Fibroblast of upper back skin (primary cell): Measurements from ENCODE around the gene CBARP.

Experiments
- DNase-seq: peaks from one replicate; pipeline ENCODE4 v3.0.0-alpha.2; 2013

CBARP gene, protein sequence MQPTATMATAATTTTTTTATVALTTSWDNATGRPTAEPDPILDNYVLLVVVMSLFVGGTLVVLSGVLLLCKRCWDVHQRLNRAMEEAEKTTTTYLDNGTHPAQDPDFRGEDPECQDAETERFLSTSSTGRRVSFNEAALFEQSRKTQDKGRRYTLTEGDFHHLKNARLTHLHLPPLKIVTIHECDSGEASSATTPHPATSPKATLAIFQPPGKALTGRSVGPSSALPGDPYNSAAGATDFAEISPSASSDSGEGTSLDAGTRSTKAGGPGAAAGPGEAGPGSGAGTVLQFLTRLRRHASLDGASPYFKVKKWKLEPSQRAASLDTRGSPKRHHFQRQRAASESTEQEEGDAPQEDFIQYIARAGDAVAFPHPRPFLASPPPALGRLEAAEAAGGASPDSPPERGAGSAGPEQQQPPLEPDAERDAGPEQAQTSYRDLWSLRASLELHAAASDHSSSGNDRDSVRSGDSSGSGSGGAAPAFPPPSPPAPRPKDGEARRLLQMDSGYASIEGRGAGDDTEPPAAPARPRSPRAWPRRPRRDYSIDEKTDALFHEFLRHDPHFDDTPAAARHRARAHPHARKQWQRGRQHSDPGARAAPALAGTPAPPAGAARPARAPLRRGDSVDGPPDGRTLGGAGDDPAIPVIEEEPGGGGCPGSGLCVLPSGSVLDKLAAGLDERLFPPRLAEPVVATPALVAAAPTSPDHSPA

GRCh38 chr19:1237754-1238368 is at the start of gene CBARP:
CBARP (minus strand) TSS chr19:1238005; CDS start chr19:1236100, 1,905 bp downstream.
- peak; percentile 37 for DNase-seq

GRCh38 chr19:1286487-1287353 is 48.9 kb upstream of the CBARP start:
- DNase-seq = no peak

DNA sequence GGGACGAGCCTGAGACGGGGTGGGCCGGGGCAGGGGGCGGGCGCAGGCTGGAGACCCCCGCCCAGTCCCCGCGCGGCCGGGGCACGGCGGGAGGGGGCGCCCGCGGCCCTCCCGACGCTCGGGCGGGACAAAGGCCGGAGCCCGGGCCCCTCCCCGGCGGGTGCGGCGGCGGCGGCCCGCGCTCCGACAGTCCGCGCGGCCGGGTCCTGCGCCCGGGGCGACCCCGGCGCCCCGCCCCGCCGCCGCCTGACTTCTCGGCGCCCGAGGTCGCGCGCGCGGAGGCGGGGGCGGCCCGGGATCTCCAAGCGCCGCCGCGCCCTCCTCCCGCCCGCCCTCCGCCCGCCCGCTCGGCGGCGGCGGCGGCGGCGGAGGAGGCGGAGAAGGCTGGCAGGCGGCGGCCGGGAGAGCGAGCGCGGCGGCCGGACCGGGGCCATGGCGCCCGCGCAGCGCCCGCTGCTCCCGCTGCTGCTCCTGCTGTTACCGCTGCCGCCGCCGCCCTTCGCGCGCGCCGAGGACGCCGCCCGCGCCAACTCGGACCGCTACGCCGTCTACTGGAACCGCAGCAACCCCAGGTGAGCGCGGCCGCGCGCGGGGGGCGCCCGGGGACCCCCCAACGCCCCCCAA is 48.0 kb upstream of the CBARP start, which contains the start of gene EFNA2:
TSS of gene EFNA2 (plus strand) at position 137 of the 624 bp plus-strand sequence. CDS start at position 433, 296 bp downstream.
- DNase-seq = no peak

- no peak for DNase-seq
Observed at GRCh38 chr19:1284979-1285736, 47.4 kb upstream of the CBARP start.

GRCh38 chr19:1284293-1284978 is 46.6 kb upstream of the CBARP start:
- DNase-seq = no peak

DNA sequence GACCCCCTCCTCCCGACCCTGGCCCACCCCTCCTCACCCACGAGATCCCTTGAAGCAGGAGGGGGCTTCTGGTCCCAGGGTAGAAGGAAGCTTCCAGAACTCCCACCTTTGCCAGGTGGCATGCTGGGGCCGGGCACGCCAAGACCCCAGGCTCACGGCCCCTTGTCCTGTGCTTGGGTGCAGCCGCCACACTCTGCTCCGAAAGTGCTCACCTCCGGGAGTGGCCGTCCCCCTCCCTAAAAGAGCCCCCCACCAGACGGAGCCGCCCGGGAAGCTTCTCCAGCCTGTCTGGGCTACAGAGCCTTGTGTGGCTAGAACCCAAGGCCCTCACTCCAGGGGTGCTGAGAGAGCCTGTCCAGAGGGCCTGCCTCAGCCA is 46.1 kb upstream of the CBARP start:
- no peak for DNase-seq

DNA sequence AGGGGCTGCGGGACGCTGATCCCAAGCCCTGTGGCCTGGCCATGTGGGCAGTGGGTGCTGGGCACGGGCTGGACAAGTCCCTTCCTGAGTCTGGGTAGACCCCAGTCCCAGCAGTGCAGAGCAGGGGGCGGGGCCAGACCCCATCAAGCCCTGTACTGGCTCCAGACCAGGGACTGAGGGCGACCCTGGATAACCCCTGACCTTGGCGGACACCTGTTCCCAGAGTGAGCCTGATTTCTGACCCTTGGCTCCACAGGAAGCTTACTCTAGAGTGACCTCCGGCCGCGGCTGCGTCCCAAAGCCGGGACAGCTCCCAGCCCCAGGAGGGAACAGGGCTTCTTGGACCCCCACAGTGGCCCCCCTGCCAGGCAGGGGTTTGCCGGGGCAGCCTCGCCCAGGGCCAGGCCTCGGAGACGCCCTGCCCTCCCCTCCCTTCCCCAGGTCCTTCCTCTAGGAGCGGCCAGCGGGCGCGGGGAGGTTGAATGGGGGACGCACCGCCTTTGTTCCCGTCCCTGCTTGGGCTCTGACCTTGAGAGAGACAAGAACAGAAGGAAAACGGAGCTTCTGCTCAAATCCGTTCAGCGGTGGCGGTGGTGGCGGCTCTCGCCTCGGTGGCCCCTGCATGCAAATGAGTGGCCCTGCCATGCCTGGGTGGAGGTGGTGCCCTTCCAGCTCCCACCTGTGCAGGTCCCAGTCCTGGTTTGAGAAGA is 45.6 kb upstream of the CBARP start:
- no peak for DNase-seq

- no peak for DNase-seq
Observed at GRCh38 chr19:1282588-1283206, 44.9 kb upstream of the CBARP start.

DNA sequence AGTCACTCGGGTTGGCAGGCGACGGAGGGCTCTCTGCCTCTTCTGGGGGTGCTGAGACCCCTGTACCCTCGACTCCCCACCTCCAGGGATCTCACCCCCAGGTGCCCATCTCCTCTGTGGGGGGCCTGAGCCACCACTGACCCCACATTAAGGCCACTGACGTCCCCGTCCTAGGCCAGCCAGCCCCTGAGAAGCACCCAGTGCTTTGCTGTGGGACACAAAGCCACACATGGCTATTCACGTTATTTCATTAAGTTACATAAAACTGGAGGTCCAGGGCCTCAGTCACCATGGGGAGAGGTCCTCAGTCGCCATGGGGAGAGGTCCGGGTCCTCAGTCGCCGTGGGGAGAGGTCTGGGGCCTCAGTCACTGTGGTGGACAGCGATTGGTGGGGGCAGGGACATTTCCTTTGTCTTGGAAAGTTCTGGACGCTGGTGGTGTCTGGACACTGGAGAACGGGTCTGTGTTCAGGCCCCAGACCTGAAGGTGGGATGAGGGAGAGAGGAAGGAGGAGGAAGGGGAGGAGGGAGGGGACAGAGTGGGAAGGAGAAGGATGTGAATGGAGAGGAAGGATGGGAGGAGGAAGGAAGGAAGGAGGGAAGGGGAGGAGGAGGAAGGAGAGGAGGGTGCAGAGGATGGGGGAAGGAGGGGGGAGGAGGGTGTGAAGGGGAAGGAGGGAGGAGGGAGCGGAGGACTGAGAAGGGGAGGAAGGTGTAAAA is 43.9 kb upstream of the CBARP start:
- DNase-seq = no peak

GRCh38 chr19:1280636-1281568 is 43.1 kb upstream of the CBARP start:
- no peak for DNase-seq

- DNase-seq = peak; percentile 78
Observed at GRCh38 chr19:1279782-1280341, 42.1 kb upstream of the CBARP start.

DNA sequence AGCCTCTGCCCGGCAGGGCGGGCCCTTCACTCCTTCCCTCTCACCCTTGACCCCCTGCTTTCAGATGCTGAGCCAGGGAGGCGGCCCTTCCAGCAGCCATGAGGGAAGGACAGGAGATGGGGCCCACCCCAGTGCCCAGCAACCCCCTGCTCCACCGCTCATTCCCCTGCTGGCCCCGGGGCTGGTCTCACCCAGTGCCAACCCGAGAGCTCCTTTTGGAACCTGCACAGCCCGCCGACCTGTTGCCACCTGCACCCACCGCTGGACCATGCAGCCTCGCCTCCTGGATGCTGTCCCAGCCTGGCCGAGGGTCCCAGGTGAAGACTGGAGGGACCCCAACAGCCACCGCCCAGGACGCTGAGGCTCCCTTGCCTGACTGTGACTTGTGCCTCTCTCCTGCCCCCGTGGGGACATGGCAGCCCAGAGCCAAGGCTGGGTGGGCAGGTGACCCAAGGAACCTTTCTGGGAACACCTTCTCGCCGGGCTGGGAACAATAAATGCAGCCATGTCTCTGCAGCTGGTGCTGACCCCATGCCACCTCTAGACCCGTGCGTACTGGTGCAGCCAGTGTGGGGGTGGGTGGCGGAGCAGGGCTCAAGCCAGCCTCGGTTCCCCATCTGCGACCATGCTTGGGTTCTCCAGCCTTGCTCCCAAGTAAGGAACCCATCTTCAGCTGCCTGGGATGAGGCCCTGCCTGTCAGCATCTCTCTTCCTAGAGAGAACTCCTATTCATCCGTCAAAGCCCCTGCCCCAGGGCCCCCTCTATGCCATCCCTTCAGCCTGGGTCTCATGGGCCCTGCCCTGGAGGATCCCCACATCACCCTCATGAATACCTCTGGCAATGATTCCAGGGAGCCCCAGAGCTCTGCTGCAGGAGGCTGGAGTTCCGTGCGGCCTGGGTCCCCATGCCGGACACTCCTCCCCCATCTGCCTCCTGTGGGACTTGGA is 41.2 kb upstream of the CBARP start:
- no peak for DNase-seq

DNA sequence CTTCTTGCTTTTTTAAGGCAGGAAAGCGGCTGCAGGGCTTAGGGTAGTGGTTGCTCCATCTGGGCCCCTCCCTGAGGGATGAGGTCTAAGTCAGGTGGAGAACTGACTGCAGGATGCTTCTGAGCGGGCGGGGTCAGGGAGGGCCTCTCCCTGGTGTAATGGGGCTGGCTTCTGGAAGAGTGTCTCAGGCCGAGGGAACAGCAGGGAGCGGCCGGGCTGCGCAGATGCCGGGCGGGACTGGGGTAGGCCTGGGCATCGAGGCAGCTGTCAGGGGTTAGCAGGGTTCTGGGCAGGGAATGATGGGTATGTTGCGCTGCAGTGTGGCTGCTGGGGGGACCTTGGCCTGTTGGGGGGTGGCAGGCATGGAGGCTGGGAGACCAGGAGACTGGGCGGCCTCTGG is 40.3 kb upstream of the CBARP start:
- DNase-seq = no peak

DNA sequence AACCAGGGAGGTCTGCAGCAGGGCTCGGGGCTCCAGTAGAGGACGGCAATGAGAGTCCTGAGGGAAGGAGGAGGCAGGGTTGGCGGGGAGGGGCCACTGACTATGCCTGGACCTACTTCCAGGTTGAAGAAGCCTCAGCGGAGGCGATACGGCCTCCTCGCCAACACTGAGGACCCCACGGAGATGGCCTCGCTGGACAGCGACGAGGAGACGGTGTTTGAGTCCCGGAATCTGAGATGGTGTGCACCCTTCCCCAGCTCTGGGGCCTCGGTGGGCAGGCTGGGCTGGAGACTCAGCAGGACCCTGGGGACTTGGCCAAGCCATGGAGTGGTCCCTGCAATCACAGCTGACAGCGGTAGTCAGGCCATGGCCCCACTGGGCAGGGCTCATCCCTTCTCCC is 39.3 kb upstream of the CBARP start:
- no peak for DNase-seq

DNA sequence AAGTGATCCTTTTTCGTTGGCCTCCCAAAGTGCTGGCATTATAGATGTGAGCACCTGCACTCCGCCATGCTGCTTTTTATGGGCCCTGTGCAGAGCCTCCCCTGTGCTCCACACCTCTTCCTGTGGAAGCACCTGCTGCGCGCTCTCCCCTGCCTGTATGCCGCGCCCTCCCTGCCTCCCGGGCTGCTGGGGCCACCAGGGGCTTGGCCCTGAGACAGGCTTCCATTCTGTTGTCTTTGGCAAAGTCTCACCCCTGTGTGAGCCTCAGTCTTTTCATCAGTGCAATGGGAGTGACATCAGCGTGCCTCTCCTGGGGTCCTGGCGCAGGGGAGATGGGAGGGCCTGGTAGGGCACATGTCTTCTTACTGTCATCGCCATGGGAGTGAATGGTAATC is 38.8 kb upstream of the CBARP start:
- DNase-seq = no peak

DNA sequence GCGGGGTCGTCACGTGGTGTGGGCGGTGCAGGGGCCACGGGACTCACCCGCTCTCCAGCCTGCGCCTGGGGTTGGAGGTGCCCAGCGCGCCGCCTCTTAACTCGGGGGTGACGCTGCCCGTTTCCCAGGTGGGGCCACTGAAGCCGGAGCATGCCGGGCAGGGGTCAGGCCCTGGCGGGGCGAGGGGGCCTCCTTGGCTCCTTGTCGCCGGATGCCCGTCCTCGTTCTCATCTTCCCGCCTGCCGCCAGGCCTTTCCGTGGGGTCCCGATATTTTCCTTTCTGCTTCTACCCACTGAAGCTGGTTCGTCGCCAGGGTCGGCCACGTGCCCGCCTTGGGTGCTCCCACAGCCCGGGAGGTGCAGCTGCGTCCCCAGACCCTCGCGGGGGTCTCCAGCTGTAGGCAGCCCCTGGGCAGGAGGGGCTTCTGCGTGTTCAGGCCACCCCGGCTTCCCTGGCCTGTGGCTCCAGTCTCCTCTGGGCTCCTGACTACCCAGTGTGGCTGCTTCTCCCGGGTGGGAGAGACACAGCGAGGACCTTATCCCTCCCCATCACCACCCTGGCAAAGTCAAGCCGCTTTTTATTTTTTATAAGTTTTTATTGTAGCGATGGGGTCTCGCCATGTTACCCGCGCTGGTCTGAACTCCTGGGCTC is 38.3 kb upstream of the CBARP start:
- no peak for DNase-seq
